ENCODE measurements around the gene PCIF1. TPM values are rescaled to one million over a fixed set of nuclear protein-coding genes. Genes with fewer than 3 reads are reported as not detected.
"Not testable (repeated sequence)": the region's sequence is repeated elsewhere in the genome, so short reads cannot be mapped to it uniquely, and the experiment has no call there.

Gene PCIF1
- polyA plus RNA-seq, 3 donors, result 44.7 to 52.7 (median 44.9) TPM

GRCh38 chr20:45897289-45897688 is 37.2 kb upstream of the PCIF1 start:
- DNase-seq (ENCODE audit: extremely low read depth in 1 of 11, low read depth in 9 of 11, low spot score in 4 of 11), result no peak

GRCh38 chr20:45897692-45898091 is 36.8 kb upstream of the PCIF1 start:
- no peak for DNase-seq (ENCODE audit: extremely low read depth in 1 of 11, low read depth in 9 of 11, low spot score in 4 of 11)

- no peak for DNase-seq (ENCODE audit: extremely low read depth in 1 of 11, low read depth in 9 of 11, low spot score in 4 of 11)
Observed at GRCh38 chr20:45898285-45898684, 36.2 kb upstream of the PCIF1 start.

DNA sequence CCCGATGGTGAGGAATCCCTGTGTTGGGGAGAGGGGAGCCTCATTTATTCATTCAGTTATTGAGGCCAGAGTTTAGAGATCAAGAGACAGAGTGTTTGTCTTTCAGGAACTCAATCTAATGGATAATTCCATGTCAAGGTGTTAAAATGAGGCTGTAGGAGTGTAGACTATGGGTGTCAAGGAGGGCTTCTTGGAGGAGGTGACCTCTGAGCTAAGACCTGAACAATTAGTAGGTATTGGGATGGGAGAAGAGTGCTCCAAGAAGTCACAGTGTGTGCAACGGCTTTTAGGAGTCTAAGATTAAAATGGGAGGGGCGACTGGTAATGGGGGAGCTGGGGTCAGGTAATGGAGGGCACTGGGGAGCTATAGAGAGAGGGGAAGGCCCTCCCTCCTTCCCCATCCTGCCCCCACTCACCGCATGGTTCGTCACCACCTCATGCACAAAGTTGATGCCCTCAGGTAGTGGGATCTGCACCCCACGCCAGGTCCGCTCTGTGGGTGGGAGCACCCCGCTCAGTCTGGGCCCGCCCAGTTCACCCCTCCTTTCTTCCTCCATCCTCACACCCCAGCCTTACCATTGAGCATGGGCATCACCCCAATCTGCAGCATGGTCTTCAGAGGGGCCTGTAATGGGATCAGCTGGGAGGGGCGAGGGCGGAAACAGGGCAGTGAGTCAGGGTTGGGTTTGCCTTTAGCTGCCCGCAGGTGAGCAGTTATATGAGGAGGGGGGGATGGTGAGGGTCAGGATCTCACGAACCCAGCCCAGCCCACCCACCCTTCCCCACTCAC is 35.2 kb upstream of the PCIF1 start:
- DNase-seq (ENCODE audit: extremely low read depth in 1 of 11, low read depth in 9 of 11, low spot score in 4 of 11), result no peak

DNA sequence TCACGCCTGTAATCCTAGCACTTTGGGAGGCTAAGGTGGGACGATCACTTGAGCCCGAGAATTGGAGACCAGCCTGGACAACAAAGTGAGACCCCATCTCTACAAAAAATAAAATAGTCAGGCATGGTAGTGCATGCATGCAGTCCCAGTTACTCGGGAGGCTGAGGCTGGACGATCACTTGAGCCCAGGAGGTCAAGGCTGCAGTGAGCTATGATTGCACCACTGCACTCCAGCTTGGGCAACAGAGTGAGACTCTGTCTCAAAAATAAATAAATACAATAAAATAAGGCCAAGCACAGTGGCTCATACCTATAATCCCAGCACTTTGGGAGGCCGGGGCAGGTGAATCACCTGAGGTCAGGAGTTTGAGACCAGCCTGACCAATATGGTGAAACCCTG is 33.2 kb upstream of the PCIF1 start:
- not testable (repeated sequence) for DNase-seq (ENCODE audit: extremely low read depth in 1 of 11, low read depth in 9 of 11, low spot score in 4 of 11)

- DNase-seq (ENCODE audit: extremely low read depth in 1 of 11, low read depth in 9 of 11, low spot score in 4 of 11), result no peak
Observed at GRCh38 chr20:45902199-45902701, 32.2 kb upstream of the PCIF1 start.

DNA sequence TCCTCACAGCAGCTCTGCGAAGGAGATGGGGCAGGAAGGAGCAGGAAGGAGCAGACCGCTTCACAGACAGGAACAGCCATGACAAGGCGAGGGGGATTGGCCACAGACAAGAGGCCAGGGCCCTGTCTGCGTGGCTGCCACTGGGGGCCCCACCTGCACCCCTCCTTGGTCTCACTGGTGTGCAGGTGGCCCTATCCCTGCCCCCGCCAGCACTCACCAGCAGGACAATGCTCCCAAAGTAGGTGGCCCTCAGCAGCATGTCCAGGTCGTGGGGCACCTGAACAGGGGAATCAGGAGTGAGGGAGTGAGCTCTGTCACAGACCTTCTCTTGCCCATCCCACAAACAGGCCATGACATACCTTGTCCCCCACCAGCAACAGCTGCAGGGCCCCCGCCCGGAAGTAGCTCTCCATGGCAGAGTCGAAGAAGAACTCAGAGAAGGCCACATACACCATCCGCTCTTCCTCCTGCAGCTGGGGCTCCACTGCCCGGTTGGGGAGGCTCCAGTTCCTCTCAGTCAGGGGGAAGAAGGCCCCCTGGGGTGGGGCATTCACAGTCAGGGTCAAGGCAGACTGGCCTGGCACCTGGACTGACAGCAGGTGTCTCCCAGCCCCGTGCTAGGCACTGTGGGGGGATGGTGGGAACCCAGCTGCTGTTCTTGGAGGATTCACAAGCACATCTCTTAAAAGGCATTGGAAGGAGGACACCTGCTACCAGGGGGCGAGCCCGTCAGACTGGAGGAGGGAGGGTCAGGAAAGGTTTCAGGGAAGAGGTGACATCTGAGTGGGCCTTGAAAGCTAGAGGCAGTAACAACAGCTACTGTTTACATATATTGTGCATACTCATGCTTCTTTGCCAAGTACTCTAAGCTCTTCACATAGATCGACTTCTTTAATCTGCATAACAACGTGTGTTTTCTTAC is 29.6 kb upstream of the PCIF1 start:
- DNase-seq (ENCODE audit: extremely low read depth in 1 of 11, low read depth in 9 of 11, low spot score in 4 of 11), result no peak

DNA sequence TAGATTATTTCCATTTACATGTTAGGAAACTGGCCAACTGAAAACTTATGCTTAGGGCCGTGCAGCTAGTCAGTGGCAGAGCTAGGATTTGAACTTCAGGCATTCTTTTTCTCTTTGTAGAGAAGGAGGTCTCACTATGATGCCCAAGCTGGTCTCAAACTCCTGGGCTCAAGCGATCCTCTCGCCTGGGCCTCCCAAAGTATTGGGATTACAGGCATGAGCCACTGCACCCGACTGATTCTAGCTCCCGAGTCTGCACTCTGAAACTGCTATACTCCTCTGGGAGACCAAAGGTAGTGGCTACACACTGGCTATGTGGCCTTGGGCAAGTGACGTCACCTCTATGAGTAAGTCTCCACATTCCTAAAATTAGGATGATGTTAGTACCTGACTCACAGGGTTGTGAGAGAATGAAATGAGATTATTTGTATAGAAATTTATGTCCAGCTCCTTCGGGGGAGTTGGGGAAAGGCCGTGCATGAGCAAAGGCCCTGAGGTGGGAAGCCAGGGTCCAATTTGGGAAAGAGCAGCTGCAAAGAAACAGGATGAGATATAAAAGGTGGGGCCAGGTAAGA is 28.9 kb upstream of the PCIF1 start:
- DNase-seq (ENCODE audit: extremely low read depth in 1 of 11, low read depth in 9 of 11, low spot score in 4 of 11), result no peak

GRCh38 chr20:45907219-45907948 is 27.1 kb upstream of the PCIF1 start:
- no peak for DNase-seq (ENCODE audit: extremely low read depth in 1 of 11, low read depth in 9 of 11, low spot score in 4 of 11)

- DNase-seq (ENCODE audit: extremely low read depth in 1 of 11, low read depth in 9 of 11, low spot score in 4 of 11), result no peak
Observed at GRCh38 chr20:45908084-45908483, 26.4 kb upstream of the PCIF1 start.

- no peak for DNase-seq (ENCODE audit: extremely low read depth in 1 of 11, low read depth in 9 of 11, low spot score in 4 of 11)
Observed at GRCh38 chr20:45909336-45909808, 25.1 kb upstream of the PCIF1 start.

DNA sequence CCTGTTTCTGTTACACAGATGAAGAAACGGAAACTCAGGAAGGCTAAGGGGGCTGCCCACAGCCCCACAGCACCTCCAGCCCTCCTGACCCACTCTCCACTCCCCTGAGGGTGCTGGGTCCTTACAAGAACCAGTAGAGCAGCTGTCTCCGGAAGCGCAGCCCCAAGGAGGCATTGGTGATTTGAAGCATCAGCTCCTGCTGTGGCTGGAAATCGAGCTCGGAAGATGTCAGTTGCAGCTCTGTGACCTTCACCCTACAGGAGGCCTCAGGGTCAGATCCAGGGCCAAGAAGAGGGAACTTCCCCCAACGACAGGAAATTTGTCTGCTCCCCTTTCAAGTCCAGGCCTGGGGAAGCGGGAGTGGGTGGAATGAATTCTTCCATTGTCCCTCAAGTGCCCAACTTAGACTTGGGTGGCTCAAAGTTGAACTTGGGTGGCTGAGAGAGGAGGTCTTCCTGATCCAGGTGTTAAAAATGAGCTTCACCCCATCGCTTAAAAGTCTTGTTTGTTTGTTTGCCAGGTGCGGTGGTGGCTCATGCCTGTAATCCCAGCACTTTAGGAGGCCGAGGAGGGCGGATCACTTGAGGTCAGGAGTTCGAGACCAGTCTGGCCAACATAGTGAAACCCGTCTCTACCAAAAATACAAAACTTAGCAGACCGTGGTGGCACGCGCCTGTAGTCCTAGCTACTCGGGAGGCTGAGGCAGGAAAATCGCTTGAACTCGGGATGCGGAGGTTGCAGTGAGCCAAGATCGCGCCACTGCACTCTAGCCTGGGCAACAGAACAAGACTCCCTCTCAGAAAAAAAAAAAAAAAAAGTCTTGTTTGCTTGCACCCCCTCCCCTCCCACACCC is 24.4 kb upstream of the PCIF1 start:
- DNase-seq (ENCODE audit: extremely low read depth in 1 of 11, low read depth in 9 of 11, low spot score in 4 of 11), result no peak

- DNase-seq (ENCODE audit: extremely low read depth in 1 of 11, low read depth in 9 of 11, low spot score in 4 of 11), result peak in 10 of 11 donors; percentile 90 to 98 (median 95)
Observed at GRCh38 chr20:45910670-45911485, 23.6 kb upstream of the PCIF1 start.

DNA sequence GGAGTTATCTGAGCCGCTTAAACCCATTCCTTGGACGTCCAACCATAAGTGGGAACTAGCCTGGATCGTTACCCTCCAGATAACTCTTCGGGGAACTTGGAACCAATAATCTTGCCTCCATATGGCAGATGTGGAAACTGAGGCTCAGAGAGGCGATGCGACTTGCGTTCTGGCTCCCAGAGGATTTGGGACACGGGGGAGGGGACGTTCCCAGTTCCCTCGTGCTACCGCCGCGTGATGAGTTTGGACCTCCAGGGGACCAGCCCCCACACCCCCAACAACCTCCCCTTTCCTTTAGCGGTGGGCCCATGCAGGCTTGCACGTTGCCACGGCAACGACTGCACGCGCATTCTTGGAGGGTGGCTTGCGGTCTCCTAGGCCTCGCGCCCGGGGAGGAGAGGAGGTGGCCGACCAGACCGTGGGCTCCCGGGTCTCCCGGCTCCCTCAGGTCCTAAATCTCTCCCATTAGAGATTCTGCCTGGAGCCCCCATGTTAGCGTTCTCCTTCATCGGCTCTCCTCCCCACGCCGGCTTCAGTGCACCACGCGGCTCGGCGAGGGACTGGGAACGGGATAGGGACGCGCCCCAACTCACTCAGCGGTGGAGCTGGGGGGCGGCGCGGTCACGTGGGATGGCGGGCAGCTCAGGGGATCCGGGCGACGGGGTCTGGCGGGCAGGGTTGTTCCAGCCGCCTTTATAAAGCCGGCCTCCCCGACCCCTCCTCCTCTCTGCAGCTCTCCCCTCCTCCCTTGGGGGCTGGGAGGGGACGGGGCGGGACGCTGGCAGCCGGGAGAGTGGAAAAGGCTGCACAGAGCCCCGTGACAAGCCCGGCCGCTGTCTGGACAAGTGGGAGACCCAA is 22.8 kb upstream of the PCIF1 start, which contains the start of gene PLTP:
PLTP (minus strand) TSS at position 670 of the 858 bp plus-strand sequence. CDS start 703 bp downstream, outside the sequence.
- DNase-seq (ENCODE audit: extremely low read depth in 1 of 11, low read depth in 9 of 11, low spot score in 4 of 11), result peak in 4 of 11 donors; percentile 57 to 77 (median 65)

DNA sequence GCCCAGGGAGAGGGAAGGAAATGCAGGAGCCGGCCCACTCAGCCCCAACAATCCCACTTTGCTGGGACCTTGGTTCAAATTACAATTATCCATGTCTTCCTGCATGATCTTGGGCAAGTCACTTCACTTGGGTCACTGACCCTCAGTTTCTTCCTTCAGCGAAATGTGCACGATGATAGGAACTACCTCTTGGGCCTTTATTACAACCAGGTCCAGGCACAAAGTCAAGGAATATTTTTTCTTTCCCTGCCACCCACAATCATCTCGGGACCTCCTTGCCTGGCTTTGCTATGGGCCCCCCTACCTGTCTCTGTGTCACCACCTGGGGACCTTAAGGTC is 22.2 kb upstream of the PCIF1 start:
- DNase-seq (ENCODE audit: extremely low read depth in 1 of 11, low read depth in 9 of 11, low spot score in 4 of 11), result no peak

- no peak for DNase-seq (ENCODE audit: extremely low read depth in 1 of 11, low read depth in 9 of 11, low spot score in 4 of 11)
Observed at GRCh38 chr20:45913116-45913515, 21.4 kb upstream of the PCIF1 start.

Data from renal cortex interstitium (tissue), 11 donors.